ENCODE data around the gene TOP2B.

Gene TOP2B

DNA sequence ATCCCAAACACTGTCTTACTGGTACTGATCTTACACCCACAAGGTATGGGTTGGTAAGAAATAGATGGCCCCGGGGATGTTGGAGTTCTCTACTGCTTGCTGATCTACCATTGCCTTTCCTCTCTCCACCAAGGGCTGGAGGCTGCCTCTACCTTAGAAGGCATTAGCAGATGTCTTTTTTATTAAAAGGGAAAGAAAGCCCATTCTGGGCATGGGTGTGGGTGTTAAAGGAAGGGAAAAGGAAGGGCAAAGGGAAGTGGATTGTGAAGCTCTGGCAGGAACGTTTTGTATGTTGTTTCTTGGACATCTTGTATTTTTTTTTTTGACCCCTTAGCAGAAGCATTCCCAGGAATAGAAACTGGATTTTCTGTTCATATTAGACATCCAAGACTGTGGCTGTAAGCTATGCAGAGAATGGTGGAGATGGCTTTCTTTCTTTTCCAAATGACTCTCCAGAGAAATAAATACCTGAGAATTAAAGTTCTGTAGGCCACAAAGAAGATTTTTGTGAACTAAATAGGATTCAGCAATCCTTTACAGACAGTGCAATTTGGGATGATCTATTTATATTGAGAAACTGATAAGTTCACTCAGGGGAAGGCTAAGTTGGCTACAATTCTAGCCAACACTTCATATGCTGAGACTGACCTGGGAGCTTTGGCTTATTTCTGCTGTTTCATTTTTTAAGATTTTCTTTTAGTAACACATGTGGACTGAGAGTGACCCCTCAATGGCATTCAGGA, 108.8 kb downstream of the TOP2B start:
- no peak for DNase-seq

DNA sequence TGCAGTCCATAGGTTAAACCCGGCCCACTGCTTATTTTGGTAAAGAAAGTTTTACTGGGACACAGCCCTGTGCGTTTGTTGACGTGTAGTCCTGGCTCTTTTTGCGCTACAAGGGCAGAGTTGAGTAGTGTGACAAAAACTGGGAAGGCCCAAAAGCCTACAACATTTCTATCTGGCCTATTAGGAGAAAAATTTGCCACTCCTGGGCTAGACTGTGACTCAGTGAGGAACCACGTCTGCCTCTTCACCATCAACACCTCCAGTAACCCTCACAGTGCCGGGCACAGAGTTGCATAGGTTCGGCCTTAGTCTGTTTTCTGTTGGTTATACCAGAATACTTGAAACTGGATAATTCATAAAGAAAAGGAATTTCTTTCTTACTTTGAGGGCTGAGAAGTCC, 110.3 kb downstream of the TOP2B start:
- no peak for DNase-seq

DNA sequence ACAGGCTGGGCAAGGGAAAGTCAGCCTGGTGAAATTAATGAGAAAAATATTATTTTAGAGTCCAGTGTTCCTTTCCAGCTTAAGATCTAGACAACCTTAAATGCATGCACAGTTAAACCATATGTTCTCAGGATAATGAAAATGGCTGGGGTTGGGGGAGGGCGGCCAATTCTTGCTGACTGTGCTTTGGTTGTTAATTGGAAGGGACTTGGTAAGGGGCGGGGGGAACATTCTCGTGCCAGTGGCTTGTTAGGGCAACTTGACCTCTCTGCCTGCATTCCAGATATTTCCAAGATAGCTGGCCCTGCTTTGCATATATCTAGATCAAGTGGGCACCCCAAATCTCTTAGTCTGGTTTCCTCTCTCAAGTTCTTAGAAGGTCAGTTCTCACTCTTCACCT, 112.5 kb downstream of the TOP2B start:
- DNase-seq: no peak

DNA sequence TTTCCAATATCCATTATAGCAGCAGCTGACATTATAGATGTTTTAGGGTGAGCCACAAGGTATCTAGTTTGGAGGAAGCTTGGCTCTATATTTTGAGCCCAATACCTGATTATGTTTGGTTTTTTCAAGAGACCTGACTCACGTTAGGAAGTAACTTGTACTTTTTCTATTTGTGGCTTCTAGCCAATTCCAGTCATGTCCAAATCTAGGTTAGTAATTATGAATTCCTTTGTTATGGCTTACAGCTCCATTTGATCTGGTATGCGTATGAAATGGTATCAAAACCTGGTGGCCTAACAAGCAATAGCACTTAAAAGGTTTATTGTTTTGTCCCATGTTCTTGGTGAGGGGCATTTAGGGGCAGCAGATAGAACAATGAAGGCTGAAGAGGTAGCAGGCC, 115.9 kb downstream of the TOP2B start:
- DNase-seq: no peak

DNA sequence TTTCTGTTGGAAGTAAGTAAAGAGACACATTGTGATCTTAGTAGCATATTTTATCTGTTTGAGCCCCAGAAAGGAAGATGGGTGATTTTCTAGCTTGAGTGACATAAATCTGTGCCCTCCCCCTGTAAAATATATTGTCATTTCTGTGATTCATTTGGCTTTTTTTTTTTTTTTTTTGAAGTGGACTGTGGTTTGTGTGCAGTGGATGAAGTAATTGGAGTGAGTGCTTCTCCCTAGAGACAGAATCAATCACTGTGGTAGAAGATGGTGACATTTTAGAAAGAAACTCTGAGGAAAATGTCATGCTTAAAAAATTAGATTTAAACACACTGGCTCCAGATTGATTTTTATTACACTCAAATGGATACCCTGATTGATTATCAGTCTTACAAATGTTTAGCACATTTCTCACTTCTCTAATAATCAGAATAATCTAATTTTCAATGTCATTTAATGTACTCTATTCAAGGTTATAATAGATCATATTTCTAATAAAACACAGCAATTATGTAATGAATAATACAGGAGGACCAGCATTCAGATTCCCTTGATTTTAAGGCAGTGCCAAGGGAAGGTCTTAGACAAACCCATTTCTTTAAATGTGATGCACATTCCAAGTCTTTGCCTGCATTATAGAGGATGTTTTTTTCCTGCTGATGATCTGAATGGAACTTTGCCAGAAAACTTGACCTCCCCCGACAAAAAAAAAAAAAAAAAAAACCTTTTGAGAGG, 116.6 kb downstream of the TOP2B start:
- no peak for DNase-seq
